GM12864 (cell line): ENCODE data around the gene PLXDC2.

Source experiments
- DNase-seq: peaks from one replicate; pipeline ENCODE4 v3.0.0-alpha.2; 2011; ENCODE audit warnings: low read depth
- H3K4me3 ChIP-seq: 2 replicates; pipeline ENCODE4 v1.5.1; 2011; ENCODE audit warnings: mild to moderate bottlenecking, low read depth, low read length, control low read depth
- TF ChIP-seq, protein P1 (sequence below): IDR thresholded peaks from 2 replicates; pipeline ENCODE4 v1.5.1; 2011; ENCODE audit warnings: low read depth, mild to moderate bottlenecking, moderate library complexity, low read length, control low read depth, inconsistent platforms; ENCODE audit errors: missing control alignments

The PLXDC2 gene

DNA sequence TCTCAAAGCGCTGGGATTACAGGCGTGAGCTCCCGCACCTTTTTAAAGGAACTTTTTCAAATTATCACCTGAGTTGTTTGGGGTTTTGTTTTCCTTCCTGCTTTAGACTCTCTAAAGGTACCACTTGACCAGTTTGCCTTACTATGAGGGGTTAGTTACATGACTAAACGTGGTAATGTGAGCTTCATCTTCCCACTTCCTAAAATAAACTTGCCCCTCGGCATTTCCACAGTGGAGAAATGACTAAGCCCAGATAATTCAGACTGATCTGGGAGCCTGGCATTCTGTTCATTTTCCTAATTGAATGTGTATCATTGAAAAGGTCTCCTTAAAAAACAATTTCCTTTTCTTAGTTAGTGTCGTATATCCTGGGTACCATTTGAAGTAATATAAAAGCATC, 163.4 kb downstream of the PLXDC2 start:
- DNase-seq, result no peak
- TF ChIP-seq, protein P1, sequence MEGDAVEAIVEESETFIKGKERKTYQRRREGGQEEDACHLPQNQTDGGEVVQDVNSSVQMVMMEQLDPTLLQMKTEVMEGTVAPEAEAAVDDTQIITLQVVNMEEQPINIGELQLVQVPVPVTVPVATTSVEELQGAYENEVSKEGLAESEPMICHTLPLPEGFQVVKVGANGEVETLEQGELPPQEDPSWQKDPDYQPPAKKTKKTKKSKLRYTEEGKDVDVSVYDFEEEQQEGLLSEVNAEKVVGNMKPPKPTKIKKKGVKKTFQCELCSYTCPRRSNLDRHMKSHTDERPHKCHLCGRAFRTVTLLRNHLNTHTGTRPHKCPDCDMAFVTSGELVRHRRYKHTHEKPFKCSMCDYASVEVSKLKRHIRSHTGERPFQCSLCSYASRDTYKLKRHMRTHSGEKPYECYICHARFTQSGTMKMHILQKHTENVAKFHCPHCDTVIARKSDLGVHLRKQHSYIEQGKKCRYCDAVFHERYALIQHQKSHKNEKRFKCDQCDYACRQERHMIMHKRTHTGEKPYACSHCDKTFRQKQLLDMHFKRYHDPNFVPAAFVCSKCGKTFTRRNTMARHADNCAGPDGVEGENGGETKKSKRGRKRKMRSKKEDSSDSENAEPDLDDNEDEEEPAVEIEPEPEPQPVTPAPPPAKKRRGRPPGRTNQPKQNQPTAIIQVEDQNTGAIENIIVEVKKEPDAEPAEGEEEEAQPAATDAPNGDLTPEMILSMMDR, result no peak

DNA sequence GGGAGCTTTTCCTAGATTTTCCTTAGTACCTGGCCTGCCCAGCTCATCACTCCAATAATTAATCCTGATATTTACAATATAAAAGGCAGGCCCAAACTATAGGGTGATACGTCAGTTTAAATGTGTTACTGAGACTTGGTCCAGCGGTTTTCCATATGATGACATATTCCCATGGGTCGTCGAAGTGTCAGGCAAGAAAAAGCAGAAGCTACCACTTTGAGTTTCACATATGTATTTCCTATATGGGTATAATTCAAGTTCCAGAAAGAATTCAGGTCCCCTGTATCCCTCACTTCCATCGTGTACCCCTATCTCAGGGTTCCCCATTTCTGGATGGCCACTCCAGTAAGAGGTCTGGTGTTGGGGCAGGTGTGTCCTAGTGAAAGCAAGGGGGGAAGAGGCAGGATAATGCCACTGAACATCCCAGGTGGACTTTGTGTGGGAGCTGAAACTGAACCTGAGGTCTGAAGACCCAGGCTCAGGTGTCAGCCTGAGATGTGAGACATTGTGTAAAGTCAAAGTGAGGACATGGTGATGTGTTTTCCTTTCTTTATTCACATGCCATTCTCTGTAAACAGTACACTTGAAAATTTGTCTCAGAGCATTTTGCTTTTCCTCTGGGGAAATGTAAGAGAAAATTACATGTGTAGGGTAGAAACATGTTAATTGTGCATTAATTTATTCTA, 167.8 kb downstream of the PLXDC2 start:
- TF ChIP-seq, protein P1, result no peak
- H3K4me3 ChIP-seq, result no peak overlapping the region
- DNase-seq, result no peak

More for the DNA sequence above, 163.4 kb downstream of the PLXDC2 start:
- H3K4me3 ChIP-seq, result no peak overlapping the region

DNA sequence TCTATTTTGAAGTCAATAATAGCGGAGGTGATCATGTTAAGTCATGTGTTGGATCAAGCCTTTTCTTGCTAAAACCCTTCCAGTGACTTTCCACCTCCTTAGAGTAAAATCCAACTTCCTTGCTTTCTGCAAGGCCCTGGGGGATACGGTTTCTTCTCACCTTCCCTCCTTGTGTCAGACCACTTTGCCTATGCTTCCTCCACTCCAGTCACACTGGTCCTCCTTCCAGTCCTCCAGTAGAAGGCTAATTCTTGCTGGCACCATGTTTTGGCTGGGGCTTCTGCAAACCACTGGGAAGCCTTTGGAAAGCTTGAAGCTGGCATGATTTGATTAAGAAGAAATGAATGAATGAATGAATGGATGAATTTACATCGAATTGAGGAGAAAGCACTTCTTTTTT, 169.5 kb downstream of the PLXDC2 start:
- H3K4me3 ChIP-seq, result no peak overlapping the region
- DNase-seq, result no peak
- TF ChIP-seq, protein P1, result no peak

DNA sequence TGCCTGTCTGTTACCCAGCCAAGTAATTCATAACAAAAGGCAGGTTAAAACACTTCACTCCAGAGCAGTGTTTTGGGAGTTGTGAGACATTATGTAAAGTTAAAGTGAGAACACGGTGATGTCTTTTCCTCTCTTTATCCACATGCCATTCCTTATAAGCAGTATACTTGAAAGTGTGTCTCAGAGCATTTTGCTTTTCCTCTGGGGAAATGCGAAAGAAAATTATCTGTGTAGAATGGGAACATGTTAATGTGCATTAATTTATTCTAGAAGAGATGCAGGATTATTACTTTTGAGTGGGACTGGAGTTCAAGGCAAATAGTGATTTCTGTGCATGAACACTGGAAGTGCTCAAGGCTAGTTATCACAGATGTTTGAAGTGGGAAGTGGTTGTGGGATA, 170.4 kb downstream of the PLXDC2 start:
- H3K4me3 ChIP-seq, result no peak overlapping the region
- TF ChIP-seq, protein P1, result no peak
- no peak for DNase-seq

DNA sequence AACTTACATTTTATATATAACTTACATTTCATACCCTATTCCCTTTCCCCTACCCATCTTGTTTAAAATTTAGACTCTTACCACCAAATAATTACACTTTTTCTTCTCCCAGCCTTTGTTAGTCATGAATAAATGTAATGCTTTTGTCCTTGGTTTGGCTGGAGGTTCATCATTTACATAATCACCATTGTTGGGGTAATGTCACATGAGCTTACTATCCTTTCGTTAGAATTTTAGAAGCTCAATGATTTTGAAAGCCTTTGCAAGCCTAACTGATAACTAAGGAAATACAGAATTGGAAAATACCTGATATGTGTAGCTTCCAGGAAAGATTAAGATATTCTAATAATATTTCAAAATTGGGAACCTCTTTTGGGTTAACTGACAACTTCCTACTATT, 171.7 kb downstream of the PLXDC2 start:
- H3K4me3 ChIP-seq, result no peak overlapping the region
- TF ChIP-seq, protein P1, result no peak
- DNase-seq, result no peak

DNA sequence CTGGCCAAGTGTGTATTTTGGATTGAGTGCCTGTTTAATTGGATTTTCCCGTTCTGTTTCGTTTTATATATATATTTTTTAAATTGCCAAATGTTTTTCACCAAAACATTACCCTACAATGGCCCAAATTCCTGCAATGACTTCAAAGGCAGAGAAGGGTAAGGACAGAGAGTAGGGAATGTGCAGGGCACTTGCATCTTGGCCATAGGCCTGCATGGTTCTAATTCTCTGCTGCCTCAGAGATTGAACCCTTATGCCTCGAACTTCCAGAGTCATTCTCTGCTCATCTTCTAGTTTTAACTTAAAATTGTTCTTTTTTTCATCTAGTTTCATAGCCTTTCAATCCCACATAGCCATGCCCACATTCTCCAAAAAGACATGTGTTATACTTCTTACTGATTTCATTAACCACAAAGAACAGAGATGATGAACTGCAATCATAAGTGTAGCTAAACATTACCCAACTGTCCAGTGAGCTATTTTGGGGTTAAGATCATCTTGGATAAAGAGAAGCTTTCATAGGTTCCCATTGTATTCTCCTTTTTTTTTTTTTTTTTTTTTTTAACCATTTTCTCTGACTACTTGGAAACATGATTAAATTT, 177.6 kb downstream of the PLXDC2 start:
- TF ChIP-seq, protein P1, result no peak
- DNase-seq, result no peak

DNA sequence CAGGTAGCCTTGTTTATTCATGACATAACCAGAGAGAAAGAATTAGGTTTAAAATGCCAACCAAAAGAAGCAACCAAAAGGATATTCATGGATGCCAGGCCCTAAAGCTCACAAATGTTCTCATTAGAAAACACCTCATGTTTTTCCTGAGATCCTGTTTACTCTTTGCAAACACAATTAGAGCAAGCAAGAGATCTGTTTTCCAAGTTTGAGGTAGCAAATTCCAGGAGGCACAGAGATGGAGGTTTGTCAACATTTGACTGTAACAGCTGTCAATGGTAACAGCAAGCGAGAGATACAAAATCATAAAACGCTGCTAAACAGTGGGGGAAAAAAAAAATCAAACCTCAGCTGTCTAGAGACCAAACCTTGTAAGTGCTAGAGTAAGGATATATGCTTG, 182.2 kb downstream of the PLXDC2 start:
- no peak overlapping the region for H3K4me3 ChIP-seq
- DNase-seq, result no peak
- TF ChIP-seq, protein P1, result no peak

More for the DNA sequence above, 177.6 kb downstream of the PLXDC2 start:
- no peak overlapping the region for H3K4me3 ChIP-seq
